G401 (cell line): ENCODE measurements around the gene FARP1. TPM values are rescaled to one million over a fixed set of nuclear protein-coding genes. Genes with fewer than 3 reads are reported as not detected.

Source experiments
- DNase-seq: peaks from one replicate; pipeline ENCODE4 v3.0.0-alpha.2; 2015; ENCODE audit warnings: low spot score
- in situ Hi-C: cut with HindIII; loops from 2 replicates; pipeline ENCODE4 v1.10.0; 2016; ENCODE audit warnings: low sequenced_read_pairs, mixed read lengths
- total RNA-seq: library from RNA; depleted of rRNA; stranded (reverse); fragments of >200 nt; shearing (Covaris generic); gene quantifications from 2 replicates; pipeline ENCODE4 v1.2.3, GENCODE V29; 2014

FARP1 gene
- total RNA-seq, 1 experiment from 2014 or later, result 50.3 TPM

- no peak for DNase-seq
- in situ Hi-C loops, result no loop called here
These were observed 48.1 kb downstream of the FARP1 start for GRCh38 chr13:98190889-98191444.

GRCh38 chr13:98192008-98192407, 49.1 kb downstream of the FARP1 start:
- in situ Hi-C loops, result no loop called here
- DNase-seq, result no peak

- in situ Hi-C loops, result no loop called here
- no peak for DNase-seq
These were observed 52.3 kb downstream of the FARP1 start for GRCh38 chr13:98195054-98195791.

GRCh38 chr13:98198683-98199082, 55.8 kb downstream of the FARP1 start:
- in situ Hi-C loops, result no loop called here
- no peak for DNase-seq

DNA sequence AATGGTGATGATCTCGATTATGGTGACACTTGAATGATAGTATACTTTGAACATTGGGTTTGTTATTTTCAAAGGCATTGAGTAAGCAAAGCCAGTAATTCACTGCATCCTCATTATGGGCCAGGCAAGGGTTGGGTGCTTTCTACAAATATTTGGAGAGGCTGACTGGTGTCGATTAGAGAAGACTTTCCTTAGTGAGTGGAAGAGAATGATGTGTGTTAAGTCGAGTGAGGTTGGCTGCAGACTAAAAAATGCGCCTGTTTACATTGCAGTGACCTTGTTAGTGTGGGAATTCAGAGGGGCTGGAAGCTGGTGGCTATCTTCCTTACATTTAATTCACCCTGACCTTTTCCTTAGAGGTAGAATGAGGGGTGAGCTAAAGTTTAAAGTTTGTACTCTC, 56.6 kb downstream of the FARP1 start:
- in situ Hi-C loops, result no loop called here
- DNase-seq, result no peak

DNA sequence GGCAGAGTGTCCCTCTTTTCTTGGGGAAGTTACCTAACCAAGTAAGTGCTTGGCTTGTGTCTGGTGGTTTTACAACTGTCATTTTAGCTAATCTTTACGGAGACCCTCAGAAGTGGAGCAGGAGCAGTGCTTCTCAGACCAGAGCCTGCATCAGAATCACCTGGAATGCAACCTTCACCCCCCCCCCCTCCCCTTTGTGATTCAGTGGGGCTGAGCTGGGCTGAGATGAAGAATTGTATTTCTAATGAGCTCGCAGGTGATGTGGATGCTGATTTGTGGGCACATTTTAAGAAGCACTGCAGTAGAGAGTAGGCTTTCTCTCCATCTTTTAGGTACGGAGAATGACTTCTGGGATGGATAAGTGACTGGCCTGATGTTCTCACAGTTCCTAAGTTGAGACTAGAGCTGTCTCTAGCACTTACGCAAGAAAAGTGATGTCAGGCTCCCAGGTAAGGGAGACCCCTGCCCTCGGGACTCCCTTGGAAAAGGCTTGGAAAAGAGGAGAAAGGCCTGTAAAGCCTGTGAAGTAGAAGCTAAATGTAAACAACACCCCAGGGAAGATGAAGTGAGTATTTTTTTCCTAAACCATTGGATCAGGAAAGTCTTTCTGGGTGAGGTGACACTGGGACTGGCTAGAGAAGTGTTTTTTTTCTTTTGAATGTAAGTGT, 57.5 kb downstream of the FARP1 start:
- in situ Hi-C loops, result no loop called here
- DNase-seq, result no peak

DNA sequence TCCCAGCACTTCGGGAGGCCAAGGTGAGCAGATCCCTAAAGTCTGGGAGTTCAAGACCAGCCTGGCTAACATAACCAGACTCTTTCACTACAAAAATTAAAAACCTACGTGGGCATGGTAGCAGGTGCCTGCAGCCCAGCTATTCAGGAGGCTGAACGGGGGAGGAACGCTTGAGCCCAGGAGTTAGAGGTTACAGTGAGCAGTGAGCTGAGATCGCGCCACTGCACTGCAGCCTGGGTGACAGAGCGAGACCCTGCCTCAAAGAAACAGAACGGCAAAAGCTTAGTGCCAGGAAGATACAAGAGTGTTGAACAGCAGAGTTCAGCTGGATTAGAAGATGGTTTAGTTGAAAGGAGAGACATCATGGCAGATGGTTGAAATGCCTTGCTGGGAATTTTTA, 58.3 kb downstream of the FARP1 start:
- DNase-seq, result no peak
- in situ Hi-C loops, result no loop called here

GRCh38 chr13:98201984-98202383, 59.1 kb downstream of the FARP1 start:
- no peak for DNase-seq
- in situ Hi-C loops, result no loop called here

GRCh38 chr13:98203646-98204326, 60.9 kb downstream of the FARP1 start:
- in situ Hi-C loops, result no loop called here
- no peak for DNase-seq

- in situ Hi-C loops, result no loop called here
These were observed 61.7 kb downstream of the FARP1 start for GRCh38 chr13:98204546-98204945.

GRCh38 chr13:98206946-98207345, 64.1 kb downstream of the FARP1 start:
- in situ Hi-C loops, result no loop called here

More at GRCh38 chr13:98204546-98204945, 61.7 kb downstream of the FARP1 start:
- no peak for DNase-seq

GRCh38 chr13:98207416-98207815, 64.5 kb downstream of the FARP1 start:
- in situ Hi-C loops, result no loop called here
- DNase-seq, result no peak

More at GRCh38 chr13:98206946-98207345, 64.1 kb downstream of the FARP1 start:
- DNase-seq, result no peak

- in situ Hi-C loops, result no loop called here
- DNase-seq, result no peak
These were observed 65.7 kb downstream of the FARP1 start for GRCh38 chr13:98208606-98209005.

- DNase-seq, result no peak
- in situ Hi-C loops, result no loop called here
These were observed 69.9 kb downstream of the FARP1 start for GRCh38 chr13:98212763-98213162.

- no peak for DNase-seq
- in situ Hi-C loops, result no loop called here
These were observed 70.5 kb downstream of the FARP1 start for GRCh38 chr13:98213354-98213753.

- DNase-seq, result no peak
- in situ Hi-C loops, result no loop called here
These were observed 71.2 kb downstream of the FARP1 start for GRCh38 chr13:98214008-98214643.

- in situ Hi-C loops, result no loop called here
- no peak for DNase-seq
These were observed 71.8 kb downstream of the FARP1 start for GRCh38 chr13:98214707-98215106.

GRCh38 chr13:98215508-98215907, 72.6 kb downstream of the FARP1 start:
- in situ Hi-C loops, result no loop called here
- DNase-seq, result no peak

DNA sequence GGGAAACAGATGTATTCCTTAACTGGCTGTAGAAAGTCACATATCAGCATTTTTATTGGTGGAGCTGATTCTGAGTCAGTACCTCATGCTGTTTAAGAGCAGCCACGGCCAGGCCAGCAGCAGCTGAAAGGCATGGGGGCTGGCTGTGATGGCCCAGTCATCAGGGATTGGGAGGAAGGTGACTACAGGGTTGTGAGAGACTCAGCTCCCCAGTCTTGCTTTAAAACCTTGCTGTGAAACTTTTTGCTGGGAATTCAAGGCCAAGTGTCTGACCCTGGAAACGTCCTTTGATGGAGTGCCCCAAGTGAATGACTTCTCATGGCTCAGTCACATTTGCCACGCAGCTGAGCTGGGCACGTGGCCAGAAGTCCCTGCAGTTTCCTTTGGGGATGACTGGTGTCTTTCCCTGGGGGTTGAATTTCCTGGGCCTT, 73.3 kb downstream of the FARP1 start:
- DNase-seq, result peak; percentile 6
- in situ Hi-C loops, result no loop called here
